ENCODE measurements around the gene SFXN1.

GRCh38 chr5:175434800-175435199 lies 43.6 kb upstream of the SFXN1 start:
- TF ChIP-seq CTCF (IDR thresholded peaks at IDR 0.05) (no peak), POLR2A (IDR thresholded peaks at IDR 0.05) (no peak)

All from adrenal gland (tissue), 5 donors.